Liver (tissue), 9 donors: ENCODE results near the gene BEST2. TPM values are rescaled to one million over a fixed set of nuclear protein-coding genes. Genes with fewer than 3 reads are reported as not detected.

Experiments used
- DNase-seq: peaks from one replicate; pipeline ENCODE4 v3.0.0-alpha.2; 2017; ENCODE audit warnings: low spot score
- H3K27ac ChIP-seq, 2 donors: one replicate each; pipeline ENCODE4 v1.7.0; 2013; ENCODE audit warnings: inconsistent platforms in 2 of 2, low read length in 2 of 2, control low read depth in 1 of 2, low read depth in 1 of 2, mild to moderate bottlenecking in 1 of 2
- H3K27me3 ChIP-seq, 4 donors: one replicate each; pipeline versions ENCODE4 v1.6.1 to v1.7.0; 2013; ENCODE audit warnings: low read length in 3 of 4, inconsistent platforms in 1 of 4, mild to moderate bottlenecking in 1 of 4, moderate library complexity in 1 of 4; ENCODE audit not compliant: control insufficient read depth in 4 of 4, insufficient read depth in 4 of 4
- H3K36me3 ChIP-seq, 4 donors: one replicate each; pipeline versions ENCODE4 v1.6.1 to v1.7.0; 2013; ENCODE audit warnings: low read length in 3 of 4, mild to moderate bottlenecking in 3 of 4, low read depth in 1 of 4, moderate library complexity in 1 of 4; ENCODE audit not compliant: control insufficient read depth in 4 of 4, insufficient read depth in 3 of 4
- H3K4me1 ChIP-seq, 4 donors: one replicate each; pipeline versions ENCODE4 v1.6.1 to v1.7.0; 2013; ENCODE audit warnings: low read length in 3 of 4, mild to moderate bottlenecking in 3 of 4, moderate library complexity in 1 of 4; ENCODE audit not compliant: control insufficient read depth in 4 of 4, insufficient read depth in 4 of 4
- H3K4me3 ChIP-seq, 3 donors: one replicate each; pipeline versions ENCODE4 v1.6.1 to v1.7.0; 2013; ENCODE audit warnings: low read length in 3 of 3, control low read depth in 1 of 3, low read depth in 1 of 3, mild to moderate bottlenecking in 1 of 3
- H3K9ac ChIP-seq, 2 donors: one replicate each; pipeline ENCODE4 v1.7.0; 2013; ENCODE audit warnings: low read length in 2 of 2, mild to moderate bottlenecking in 2 of 2, moderate library complexity in 2 of 2, control low read depth in 1 of 2, low read depth in 1 of 2
- H3K9me3 ChIP-seq, 4 donors: one replicate each; pipeline versions ENCODE4 v1.6.1 to v1.7.0; 2013; ENCODE audit warnings: low read length in 3 of 4; ENCODE audit not compliant: control insufficient read depth in 4 of 4
- ATF3 ChIP-seq: IDR thresholded peaks from 2 replicates; pipeline ENCODE4 v1.6.1; 2016; ENCODE audit warnings: antibody characterized with exemption
- CTCF ChIP-seq: fragments of 150-350 bp; IDR thresholded peaks from 2 replicates; pipeline ENCODE4 v1.5.1; 2017; ENCODE audit warnings: improper control_type of control experiment, low read depth, low read length; ENCODE audit not compliant: missing input control
- EGR1 ChIP-seq, 2 donors: IDR thresholded peaks; 2 replicates each; pipeline ENCODE4 v1.6.1; 2016 to 2018; ENCODE audit warnings: antibody characterized with exemption in 2 of 2, low read depth in 2 of 2
- FOXA1 ChIP-seq: IDR thresholded peaks from 2 replicates; pipeline ENCODE4 v1.6.1; 2016; ENCODE audit warnings: antibody characterized with exemption
- GABPA ChIP-seq, 2 donors: IDR thresholded peaks in 1 of 2; conservative IDR thresholded peaks in 1 of 2; 2 replicates each; pipeline ENCODE4 v1.6.1; 2016; ENCODE audit warnings: antibody characterized with exemption in 2 of 2, mild to moderate bottlenecking in 1 of 2, moderate library complexity in 1 of 2
- JUND ChIP-seq, 2 donors: IDR thresholded peaks; 2 replicates each; pipeline ENCODE4 v1.6.1; 2016; ENCODE audit warnings: antibody characterized with exemption in 2 of 2
- MAX ChIP-seq: IDR thresholded peaks from 2 replicates; pipeline ENCODE4 v1.6.1; 2016; ENCODE audit warnings: antibody characterized with exemption
- RAD21 ChIP-seq, 2 donors: IDR thresholded peaks; 2 replicates each; pipeline ENCODE4 v1.6.1; 2016; ENCODE audit warnings: antibody characterized with exemption in 2 of 2, mild to moderate bottlenecking in 2 of 2
- REST ChIP-seq: IDR thresholded peaks from 2 replicates; pipeline ENCODE4 v1.6.1; 2016; ENCODE audit warnings: antibody characterized with exemption, mild to moderate bottlenecking
- RXRA ChIP-seq, 2 donors: IDR thresholded peaks; 2 replicates each; pipeline ENCODE4 v1.6.1; 2017 to 2018; ENCODE audit warnings: antibody characterized with exemption in 2 of 2, mild to moderate bottlenecking in 1 of 2
- SP1 ChIP-seq: IDR thresholded peaks from 2 replicates; pipeline ENCODE4 v1.6.1; 2018; ENCODE audit warnings: antibody characterized with exemption, mild to moderate bottlenecking
- TAF1 ChIP-seq: conservative IDR thresholded peaks from 2 replicates; pipeline ENCODE4 v1.6.1; 2016; ENCODE audit warnings: antibody characterized with exemption, mild to moderate bottlenecking
- YY1 ChIP-seq: IDR thresholded peaks from 2 replicates; pipeline ENCODE4 v1.6.1; 2016; ENCODE audit warnings: antibody characterized with exemption, mild to moderate bottlenecking
- ZBTB33 ChIP-seq: IDR thresholded peaks from 2 replicates; pipeline ENCODE4 v1.6.1; 2016; ENCODE audit warnings: antibody characterized with exemption
- WGBS: extraction: QIAGEN DNeasy Blood & Tissue Kit; methylation state at CpG from one replicate; pipeline ENCODE4 v1.1.7; 2013; 5-methylcytosine and 5-hydroxymethylcytosine counted together
- polyA plus RNA-seq, 2 donors: library from polyadenylated mRNA; stranded (reverse) in 1 of 2; unstranded in 1 of 2; fragments of 200-250 nt in 1 of 2; fragments of >200 nt in 1 of 2; fragmentation: Nextera tagmentation in 1 of 2; extraction: Ambion mirVana in 1 of 2; gene quantifications; one replicate each; pipeline versions ENCODE4 v1.2.1 to v1.2.3, GENCODE V29; 2013 to 2015
- total RNA-seq, 2 donors: library from RNA; depleted of rRNA; stranded (reverse); fragments of >200 nt; gene quantifications; one replicate each; pipeline ENCODE4 v1.2.3, GENCODE V29; 2014
- donor health status: healthy.
- donor health status: healthy.
- donor health status: healthy.
- donor health status: healthy.
- donor health status: healthy.

The BEST2 gene
- total and polyA plus RNA-seq, 4 donors: not detected

- Histone ChIP-seq H3K9me3 (no peaks in the 10 kb centered on the region), H3K4me3 (peak overlapping the region; percentile 8 to 41 (median 25)), H3K27me3 (no peaks in the 10 kb centered on the region), H3K27ac (peak overlapping the region; percentile 67 to 86), H3K36me3 (no peaks in the 10 kb centered on the region), H3K9ac (peak overlapping the region in 1 of 2 donors; percentile 80), H3K4me1 (peaks cover 16 to 48% (median 25%) of the 10 kb centered on the region in 4 donors)
- no peak for DNase-seq
- WGBS: 4% methylated on average over 12 of the region's 12 CpGs
- TF ChIP-seq EGR1 (IDR thresholded peaks at IDR 0.05; ENCODE audit: low read depth in 2 of 2): no peak
- TF ChIP-seq YY1: no peak
- TF ChIP-seq SP1: peak; percentile 4
- no peak for TF ChIP-seq FOXA1
- TF ChIP-seq ATF3: no peak
- TF ChIP-seq CTCF: peak; percentile 1
- TF ChIP-seq GABPA (IDR thresholded peaks at IDR 0.05 in 1 of 2, conservative IDR thresholded peaks at IDR 0.05 in 1 of 2): no peak
- no peak for TF ChIP-seq RXRA (IDR thresholded peaks at IDR 0.05)
- no peak for TF ChIP-seq TAF1
Measured at GRCh38 chr19:12782174-12782423, 30.5 kb downstream of the BEST2 start.

GRCh38 chr19:12782424-12783290 lies 31.1 kb downstream of the BEST2 start:
- no peaks in the 10 kb centered on the region for H3K9me3 ChIP-seq
- H3K9ac ChIP-seq: no peak overlapping the region
- 1% methylated on average over 88 of the region's 88 CpGs for WGBS
- H3K36me3 ChIP-seq: no peaks in the 10 kb centered on the region
- peak; percentile 82 for DNase-seq
- peak overlapping the region; percentile 8 to 41 (median 25) for H3K4me3 ChIP-seq
- H3K27ac ChIP-seq: peak overlapping the region; percentile 67 to 86
- TF ChIP-seq GABPA (IDR thresholded peaks at IDR 0.05 in 1 of 2, conservative IDR thresholded peaks at IDR 0.05 in 1 of 2) (peak in 1 of 2 donors; percentile 18), JUND (IDR thresholded peaks at IDR 0.05) (peak in 1 of 2 donors; percentile 48), RAD21 (IDR thresholded peaks at IDR 0.05) (no peak), ATF3 (no peak), EGR1 (IDR thresholded peaks at IDR 0.05; ENCODE audit: low read depth in 2 of 2) (peak; percentile 73 to 97)
- peaks cover 12 to 44% (median 23%) of the 10 kb centered on the region in 4 donors for H3K4me1 ChIP-seq
- no peaks in the 10 kb centered on the region for H3K27me3 ChIP-seq

- H3K27ac ChIP-seq: peak overlapping the region; percentile 67 to 86
- peaks cover 17 to 43% (median 22%) of the 10 kb centered on the region in 4 donors for H3K4me1 ChIP-seq
- no peaks in the 10 kb centered on the region for H3K27me3 ChIP-seq
- no peaks in the 10 kb centered on the region for H3K36me3 ChIP-seq
- WGBS: 26% methylated on average over 16 of the region's 16 CpGs
- no peak overlapping the region for H3K9ac ChIP-seq
- peak overlapping the region in 1 of 3 donors; percentile 41 for H3K4me3 ChIP-seq
- H3K9me3 ChIP-seq: no peaks in the 10 kb centered on the region
- no peak for DNase-seq
- TF ChIP-seq FOXA1: no peak
- no peak for TF ChIP-seq REST
- TF ChIP-seq CTCF: no peak
- no peak for TF ChIP-seq TAF1
- no peak for TF ChIP-seq MAX
- no peak for TF ChIP-seq ZBTB33
Measured at GRCh38 chr19:12783291-12783848, 31.8 kb downstream of the BEST2 start.
